ENCODE measurements around the gene DOCK2. TPM values are rescaled to one million over a fixed set of nuclear protein-coding genes. Genes with fewer than 3 reads are reported as not detected.

The DOCK2 gene
- polyA plus RNA-seq, 1 experiment, result 1.6 TPM

DNA sequence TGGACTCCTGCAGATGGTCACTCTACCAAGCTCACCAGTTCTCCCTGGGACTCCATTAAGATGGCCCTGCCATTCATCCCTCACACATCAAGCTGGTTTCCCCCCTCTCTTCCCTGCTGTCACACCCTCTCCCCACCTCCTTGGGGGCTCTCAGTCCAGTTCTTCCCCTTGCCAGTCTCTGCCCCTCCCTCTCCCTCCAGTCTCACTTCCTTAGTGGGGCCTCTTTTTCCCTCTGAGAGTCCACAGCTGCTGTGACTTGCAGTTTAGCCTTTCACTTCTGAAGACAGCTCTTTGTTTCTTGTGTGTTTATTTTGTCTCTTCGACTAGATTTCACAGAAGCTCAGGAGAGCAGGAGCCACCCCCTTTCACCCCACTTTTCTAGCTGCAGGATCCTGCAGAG, 10.5 kb downstream of the DOCK2 start:
- TF ChIP-seq, protein P1, sequence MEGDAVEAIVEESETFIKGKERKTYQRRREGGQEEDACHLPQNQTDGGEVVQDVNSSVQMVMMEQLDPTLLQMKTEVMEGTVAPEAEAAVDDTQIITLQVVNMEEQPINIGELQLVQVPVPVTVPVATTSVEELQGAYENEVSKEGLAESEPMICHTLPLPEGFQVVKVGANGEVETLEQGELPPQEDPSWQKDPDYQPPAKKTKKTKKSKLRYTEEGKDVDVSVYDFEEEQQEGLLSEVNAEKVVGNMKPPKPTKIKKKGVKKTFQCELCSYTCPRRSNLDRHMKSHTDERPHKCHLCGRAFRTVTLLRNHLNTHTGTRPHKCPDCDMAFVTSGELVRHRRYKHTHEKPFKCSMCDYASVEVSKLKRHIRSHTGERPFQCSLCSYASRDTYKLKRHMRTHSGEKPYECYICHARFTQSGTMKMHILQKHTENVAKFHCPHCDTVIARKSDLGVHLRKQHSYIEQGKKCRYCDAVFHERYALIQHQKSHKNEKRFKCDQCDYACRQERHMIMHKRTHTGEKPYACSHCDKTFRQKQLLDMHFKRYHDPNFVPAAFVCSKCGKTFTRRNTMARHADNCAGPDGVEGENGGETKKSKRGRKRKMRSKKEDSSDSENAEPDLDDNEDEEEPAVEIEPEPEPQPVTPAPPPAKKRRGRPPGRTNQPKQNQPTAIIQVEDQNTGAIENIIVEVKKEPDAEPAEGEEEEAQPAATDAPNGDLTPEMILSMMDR (IDR thresholded peaks at IDR 0.05; ENCODE audit: low read depth, low read length), result no peak
- ChIA-PET CTCF (interaction anchor here (0.8 to 2.0 kb wide), 2 partner anchors 54 to 333 kb away, joined by 4 to 8 read pairs; partner anchors contain the start of gene INSYN2B), POLR2A (no interaction called here)
- Histone ChIP-seq H3K4me3 (ENCODE audit: low read depth, low read length) (no peak overlapping the region), H3K27me3 (ENCODE audit: control insufficient read depth, insufficient read depth, low read length) (no peaks in the 10 kb centered on the region), H3K27ac (ENCODE audit: low read depth, low read length) (peak overlapping the region; percentile 47), H3K9me3 (ENCODE audit: control insufficient read depth, insufficient read depth, low read length) (no peaks in the 10 kb centered on the region)
- no peak for DNase-seq (ENCODE audit: low read depth, low spot score)

- POLR2A ChIA-PET, result no interaction called here
Measured at GRCh38 chr5:169648725-169649310, 11.7 kb downstream of the DOCK2 start.

DNA sequence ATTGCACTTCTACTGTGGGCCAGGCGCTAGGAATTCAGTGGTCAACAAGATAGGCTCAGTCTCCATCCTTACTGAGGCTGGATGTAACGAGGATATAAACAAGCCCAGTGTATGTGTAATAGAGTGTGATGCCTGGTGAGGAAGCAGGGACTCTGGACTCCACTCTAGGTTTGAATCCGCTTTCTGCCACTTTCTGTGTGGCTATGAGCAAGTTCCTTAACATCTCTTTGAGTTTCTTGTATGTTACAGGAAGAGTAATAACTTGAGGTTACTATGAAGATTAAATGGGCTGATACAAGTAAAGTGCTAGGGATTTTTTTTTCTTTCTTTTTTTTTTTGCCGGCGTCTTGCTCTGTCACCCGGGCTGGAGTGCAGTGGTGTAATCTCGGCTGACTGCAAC, 12.4 kb downstream of the DOCK2 start:
- H3K27ac ChIP-seq (ENCODE audit: low read depth, low read length), result no peak overlapping the region
- ChIA-PET POLR2A (no interaction called here), CTCF (interaction anchor here (1.1 to 1.5 kb wide), 2 partner anchors 15 to 331 kb away, joined by 3 to 6 read pairs; partner anchors contain the start of gene INSYN2B)
- TF ChIP-seq, protein P1 (IDR thresholded peaks at IDR 0.05; ENCODE audit: low read depth, low read length), result no peak
- H3K4me3 ChIP-seq (ENCODE audit: low read depth, low read length), result no peak overlapping the region
- no peak for DNase-seq (ENCODE audit: low read depth, low spot score)
- H3K9me3 ChIP-seq (ENCODE audit: control insufficient read depth, insufficient read depth, low read length), result no peaks in the 10 kb centered on the region; the same call in 1 of the 2 replicates
- H3K27me3 ChIP-seq (ENCODE audit: control insufficient read depth, insufficient read depth, low read length), result no peaks in the 10 kb centered on the region

More at GRCh38 chr5:169648725-169649310, 11.7 kb downstream of the DOCK2 start:
- no peaks in the 10 kb centered on the region; the same call in 1 of the 2 replicates for H3K9me3 ChIP-seq (ENCODE audit: control insufficient read depth, insufficient read depth, low read length)
- no peak for DNase-seq (ENCODE audit: low read depth, low spot score)
- H3K4me3 ChIP-seq (ENCODE audit: low read depth, low read length), result no peak overlapping the region
- H3K27me3 ChIP-seq (ENCODE audit: control insufficient read depth, insufficient read depth, low read length), result no peaks in the 10 kb centered on the region
- TF ChIP-seq, protein P1 (IDR thresholded peaks at IDR 0.05; ENCODE audit: low read depth, low read length), result peak; percentile 21; the same call in 1 of the 2 replicates
- H3K27ac ChIP-seq (ENCODE audit: low read depth, low read length), result peak overlapping the region; percentile 31
- CTCF ChIA-PET, result interaction anchor here (1.1 to 1.5 kb wide), 2 partner anchors 14 to 331 kb away, joined by 3 to 6 read pairs; partner anchors contain the start of gene INSYN2B

GRCh38 chr5:169650701-169651331, 13.7 kb downstream of the DOCK2 start:
- H3K9me3 ChIP-seq (ENCODE audit: control insufficient read depth, insufficient read depth, low read length), result no peaks in the 10 kb centered on the region; the same call in 1 of the 2 replicates
- peak overlapping the region; percentile 61 for H3K27ac ChIP-seq (ENCODE audit: low read depth, low read length)
- no peak overlapping the region; the same call in 1 of the 2 replicates for H3K4me3 ChIP-seq (ENCODE audit: low read depth, low read length)
- ChIA-PET CTCF (interaction anchor here (1.6 kb wide), 1 partner anchor 329 kb away, joined by 8 read pairs; the partner anchor contains the start of gene INSYN2B), POLR2A (no interaction called here)
- peak; percentile 26 for DNase-seq (ENCODE audit: low read depth, low spot score)
- TF ChIP-seq, protein P1 (IDR thresholded peaks at IDR 0.05; ENCODE audit: low read depth, low read length), result no peak
- H3K27me3 ChIP-seq (ENCODE audit: control insufficient read depth, insufficient read depth, low read length), result no peaks in the 10 kb centered on the region

GRCh38 chr5:169651526-169651925, 14.5 kb downstream of the DOCK2 start:
- no peak for DNase-seq (ENCODE audit: low read depth, low spot score)
- no peaks in the 10 kb centered on the region; the same call in 1 of the 2 replicates for H3K9me3 ChIP-seq (ENCODE audit: control insufficient read depth, insufficient read depth, low read length)
- H3K27me3 ChIP-seq (ENCODE audit: control insufficient read depth, insufficient read depth, low read length), result no peaks in the 10 kb centered on the region
- ChIA-PET POLR2A (no interaction called here), CTCF (interaction anchor here (1.6 to 1.7 kb wide), 2 partner anchors 329 kb away, joined by 7 to 8 read pairs; partner anchors contain the start of gene INSYN2B)
- TF ChIP-seq, protein P1 (IDR thresholded peaks at IDR 0.05; ENCODE audit: low read depth, low read length), result no peak
- peak overlapping the region; percentile 32 for H3K4me3 ChIP-seq (ENCODE audit: low read depth, low read length)
- H3K27ac ChIP-seq (ENCODE audit: low read depth, low read length), result no peak overlapping the region

All from AG04450 (cell line).